ENCODE results near the gene FMN2. TPM values are rescaled to one million over a fixed set of nuclear protein-coding genes. Genes with fewer than 3 reads are reported as not detected.

The FMN2 gene
- 5.2 and 13.5 TPM in 2 replicates for total RNA-seq

GRCh38 chr1:240091614-240092300 lies at the start of gene FMN2:
TSS of gene FMN2 (plus strand) at chr1:240091883. CDS start at chr1:240092110, 227 bp downstream.

